ENCODE data around the gene BCO2. TPM values are rescaled to one million over a fixed set of nuclear protein-coding genes. Genes with fewer than 3 reads are reported as not detected.

The BCO2 gene
- total RNA-seq, 1 experiment from 2014 or later: 0.31 TPM

DNA sequence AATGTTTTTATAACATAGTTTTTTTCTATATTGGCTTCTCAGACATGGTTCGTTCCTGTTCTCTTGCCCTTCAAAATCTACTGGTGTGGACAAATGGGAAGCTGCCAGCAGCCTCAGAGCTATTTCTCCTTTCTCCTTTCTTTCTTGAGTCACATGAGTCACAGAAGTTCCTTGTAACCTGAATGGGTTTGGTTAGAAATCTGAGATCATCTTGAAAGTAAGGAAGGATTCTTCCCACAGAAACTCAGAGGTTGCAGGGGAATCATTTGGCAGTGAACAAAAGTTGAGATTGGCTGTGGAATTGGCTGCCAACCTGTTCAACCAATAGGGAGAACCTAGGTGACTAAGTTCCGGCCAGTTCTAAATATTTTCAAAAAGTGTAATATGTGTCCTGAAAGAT, 72.9 kb downstream of the BCO2 start:
- H2BK15ac ChIP-seq (ENCODE audit: low read depth, low read length): no peak overlapping the region
- no peaks in the 10 kb centered on the region for H3K9me3 ChIP-seq (ENCODE audit: control insufficient read depth, low read depth, low read length)
- WGBS (ENCODE audit: extremely low coverage, insufficient read length, low lambda C conversion rate): no CpG with 5 or more reads among the region's 2 CpGs

More for the DNA sequence above, 72.9 kb downstream of the BCO2 start:
- H3K9me3 Mint-ChIP-seq: peaks cover 0 to 14% of the 10 kb centered on the region in 2 experiments; a peak in 3 of 5 replicates
- H3K27ac Mint-ChIP-seq: no peak overlapping the region
- H4K20me1 ChIP-seq (ENCODE audit: control insufficient read depth, insufficient read depth, insufficient read length): no peaks in the 10 kb centered on the region
- H3K4me3 Mint-ChIP-seq: no peak overlapping the region
- peaks cover 0 to 13% (median 11%) of the 10 kb centered on the region in 3 experiments; a peak in 4 of 7 replicates for H3K36me3 Mint-ChIP-seq (ENCODE audit: insufficient read depth in 1 of 3, low read depth in 3 of 3)
- no peak overlapping the region for H4K5ac ChIP-seq (ENCODE audit: insufficient read length, low read depth, low read length)
- H2BK20ac ChIP-seq (ENCODE audit: low read depth, low read length, poor library complexity, severe bottlenecking): no peak overlapping the region
- TF ChIP-seq, protein P1, sequence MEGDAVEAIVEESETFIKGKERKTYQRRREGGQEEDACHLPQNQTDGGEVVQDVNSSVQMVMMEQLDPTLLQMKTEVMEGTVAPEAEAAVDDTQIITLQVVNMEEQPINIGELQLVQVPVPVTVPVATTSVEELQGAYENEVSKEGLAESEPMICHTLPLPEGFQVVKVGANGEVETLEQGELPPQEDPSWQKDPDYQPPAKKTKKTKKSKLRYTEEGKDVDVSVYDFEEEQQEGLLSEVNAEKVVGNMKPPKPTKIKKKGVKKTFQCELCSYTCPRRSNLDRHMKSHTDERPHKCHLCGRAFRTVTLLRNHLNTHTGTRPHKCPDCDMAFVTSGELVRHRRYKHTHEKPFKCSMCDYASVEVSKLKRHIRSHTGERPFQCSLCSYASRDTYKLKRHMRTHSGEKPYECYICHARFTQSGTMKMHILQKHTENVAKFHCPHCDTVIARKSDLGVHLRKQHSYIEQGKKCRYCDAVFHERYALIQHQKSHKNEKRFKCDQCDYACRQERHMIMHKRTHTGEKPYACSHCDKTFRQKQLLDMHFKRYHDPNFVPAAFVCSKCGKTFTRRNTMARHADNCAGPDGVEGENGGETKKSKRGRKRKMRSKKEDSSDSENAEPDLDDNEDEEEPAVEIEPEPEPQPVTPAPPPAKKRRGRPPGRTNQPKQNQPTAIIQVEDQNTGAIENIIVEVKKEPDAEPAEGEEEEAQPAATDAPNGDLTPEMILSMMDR (conservative IDR thresholded peaks at IDR 0.05): no peak
- H3K9ac ChIP-seq (ENCODE audit: extremely low read depth, insufficient read length, low read length): no peak overlapping the region
- H3K4ac ChIP-seq (ENCODE audit: low read depth, low read length): no peak overlapping the region
- H3K4me1 ChIP-seq (ENCODE audit: insufficient read depth, low read length): no peaks in the 10 kb centered on the region
- H3K27me3 Mint-ChIP-seq (ENCODE audit: low read depth): peaks cover 30% of the 10 kb centered on the region
- no peaks in the 10 kb centered on the region for H3K27me3 ChIP-seq (ENCODE audit: insufficient read depth, low read length)
- no peak overlapping the region for H3T11ph ChIP-seq (ENCODE audit: low read length)
- no peak overlapping the region for H3K4me2 ChIP-seq (ENCODE audit: insufficient read depth, insufficient read length, low read length)
- no peak overlapping the region for H3K27ac ChIP-seq (ENCODE audit: insufficient read length, low read depth, low read length)
- H3K4me1 Mint-ChIP-seq: no peaks in the 10 kb centered on the region
- no peaks in the 10 kb centered on the region for H3K79me1 ChIP-seq (ENCODE audit: insufficient read depth, low read depth, low read length, poor library complexity, severe bottlenecking)
- H3K23me2 ChIP-seq (ENCODE audit: insufficient read length, low read depth, low read length, poor library complexity, severe bottlenecking): no peaks in the 10 kb centered on the region
- H3K56ac ChIP-seq (ENCODE audit: insufficient read length, low read depth, low read length): no peak overlapping the region
- H3K23ac ChIP-seq (ENCODE audit: insufficient read length, low read depth, low read length): no peak overlapping the region
- no peak overlapping the region for H3K14ac ChIP-seq (ENCODE audit: insufficient read depth, low read length)
- no peak for DNase-seq
- no peak overlapping the region for H3K18ac ChIP-seq (ENCODE audit: insufficient read length, low read depth, low read length)
- H2AFZ ChIP-seq (ENCODE audit: low read length): no peak overlapping the region
- H2BK120ac ChIP-seq (ENCODE audit: low read depth, low read length, poor library complexity, severe bottlenecking): no peak overlapping the region
- H2BK5ac ChIP-seq (ENCODE audit: insufficient read length, low read length): no peak overlapping the region
- H2BK12ac ChIP-seq (ENCODE audit: insufficient read length, low read depth, low read length): no peak overlapping the region
- no peak overlapping the region for H2AK5ac ChIP-seq (ENCODE audit: insufficient read length, low read length)
- H3K79me2 ChIP-seq (ENCODE audit: insufficient read depth, low read length): no peaks in the 10 kb centered on the region
- no peak overlapping the region for H4K91ac ChIP-seq (ENCODE audit: insufficient read length, low read depth, low read length)
- no peak overlapping the region for H4K8ac ChIP-seq (replicated peaks; ENCODE audit: insufficient read length, low read depth, low read length)
